ENCODE measurements around the gene OOSP2.

Gene OOSP2

GRCh38 chr11:60084631-60085273, 44.5 kb downstream of the OOSP2 start:
- Histone ChIP-seq H3K4me1 (ENCODE audit: control insufficient read depth in 1 of 2, insufficient read depth in 2 of 2, low read length in 2 of 2) (no peaks in the 10 kb centered on the region), H3K9me3 (ENCODE audit: insufficient read depth, low read depth, low read length) (no peaks in the 10 kb centered on the region), H3K9ac (ENCODE audit: low read length) (no peak overlapping the region), H3K4me2 (ENCODE audit: low read length) (no peak overlapping the region), H3K36me3 (ENCODE audit: control insufficient read depth in 1 of 2, insufficient read depth in 2 of 2, low read length in 2 of 2) (no peaks in the 10 kb centered on the region), H3K27ac (ENCODE audit: low read depth, low read length) (no peak overlapping the region), H3K18ac (ENCODE audit: low read length) (no peak overlapping the region), H3K79me1 (ENCODE audit: low read length) (no peaks in the 10 kb centered on the region), H2AK5ac (ENCODE audit: low read length) (no peak overlapping the region), H3K4me3 (ENCODE audit: low read depth, low read length) (no peak overlapping the region), H3K23ac (ENCODE audit: low read length) (no peak overlapping the region), H3K4ac (ENCODE audit: low read depth, low read length) (no peak overlapping the region), H4K12ac (ENCODE audit: low read depth, low read length) (no peak overlapping the region), H2AFZ (ENCODE audit: insufficient read depth, low read length, poor library complexity) (no peak overlapping the region), H3K27me3 (ENCODE audit: insufficient read depth, low read length) (no peaks in the 10 kb centered on the region), H2BK5ac (ENCODE audit: low read depth, low read length, poor library complexity) (no peak overlapping the region), H2BK120ac (ENCODE audit: insufficient read depth, low read length, poor library complexity) (no peak overlapping the region), H3K14ac (ENCODE audit: low read length) (no peak overlapping the region), H4K8ac (ENCODE audit: low read depth, low read length) (no peak overlapping the region), H4K91ac (ENCODE audit: low read depth, low read length) (no peak overlapping the region), H3K79me2 (ENCODE audit: control insufficient read depth, insufficient read depth, low read length, poor library complexity) (no peaks in the 10 kb centered on the region), H2BK12ac (ENCODE audit: low read length) (no peak overlapping the region)
- no peak for DNase-seq
- no CpG with 5 or more reads among the region's 3 CpGs for WGBS (ENCODE audit: extremely low coverage, insufficient coverage, insufficient read length)

- no CpG with 5 or more reads among the region's 2 CpGs for WGBS (ENCODE audit: extremely low coverage, insufficient coverage, insufficient read length)
Measured at GRCh38 chr11:60085909-60086308, 45.7 kb downstream of the OOSP2 start.

GRCh38 chr11:60087239-60087638, 47.0 kb downstream of the OOSP2 start:
- Histone ChIP-seq H3K4me3 (ENCODE audit: low read depth, low read length) (no peak overlapping the region), H2BK12ac (ENCODE audit: low read length) (no peak overlapping the region), H3K79me2 (ENCODE audit: control insufficient read depth, insufficient read depth, low read length, poor library complexity) (no peaks in the 10 kb centered on the region), H2AK5ac (ENCODE audit: low read length) (no peak overlapping the region), H3K4ac (ENCODE audit: low read depth, low read length) (no peak overlapping the region), H3K9me3 (ENCODE audit: insufficient read depth, low read depth, low read length) (no peaks in the 10 kb centered on the region), H3K4me2 (ENCODE audit: low read length) (no peak overlapping the region), H2AFZ (ENCODE audit: insufficient read depth, low read length, poor library complexity) (no peak overlapping the region), H3K27ac (ENCODE audit: low read depth, low read length) (no peak overlapping the region), H4K12ac (ENCODE audit: low read depth, low read length) (no peak overlapping the region), H3K4me1 (ENCODE audit: control insufficient read depth in 1 of 2, insufficient read depth in 2 of 2, low read length in 2 of 2) (no peaks in the 10 kb centered on the region), H3K14ac (ENCODE audit: low read length) (no peak overlapping the region), H3K23ac (ENCODE audit: low read length) (no peak overlapping the region), H4K91ac (ENCODE audit: low read depth, low read length) (no peak overlapping the region), H3K27me3 (ENCODE audit: insufficient read depth, low read length) (no peaks in the 10 kb centered on the region), H3K36me3 (ENCODE audit: control insufficient read depth in 1 of 2, insufficient read depth in 2 of 2, low read length in 2 of 2) (no peaks in the 10 kb centered on the region), H3K79me1 (ENCODE audit: low read length) (no peaks in the 10 kb centered on the region), H3K9ac (ENCODE audit: low read length) (no peak overlapping the region), H2BK120ac (ENCODE audit: insufficient read depth, low read length, poor library complexity) (no peak overlapping the region), H4K8ac (ENCODE audit: low read depth, low read length) (no peak overlapping the region), H2BK5ac (ENCODE audit: low read depth, low read length, poor library complexity) (no peak overlapping the region), H3K18ac (ENCODE audit: low read length) (no peak overlapping the region)
- WGBS (ENCODE audit: extremely low coverage, insufficient coverage, insufficient read length): no CpG with 5 or more reads among the region's 1 CpG
- DNase-seq: no peak

More at GRCh38 chr11:60085909-60086308, 45.7 kb downstream of the OOSP2 start:
- Histone ChIP-seq H3K4ac (ENCODE audit: low read depth, low read length) (no peak overlapping the region), H4K8ac (ENCODE audit: low read depth, low read length) (no peak overlapping the region), H3K14ac (ENCODE audit: low read length) (no peak overlapping the region), H3K36me3 (ENCODE audit: control insufficient read depth in 1 of 2, insufficient read depth in 2 of 2, low read length in 2 of 2) (no peaks in the 10 kb centered on the region), H2AK5ac (ENCODE audit: low read length) (no peak overlapping the region), H3K4me3 (ENCODE audit: low read depth, low read length) (no peak overlapping the region), H2AFZ (ENCODE audit: insufficient read depth, low read length, poor library complexity) (no peak overlapping the region), H3K4me1 (ENCODE audit: control insufficient read depth in 1 of 2, insufficient read depth in 2 of 2, low read length in 2 of 2) (no peaks in the 10 kb centered on the region), H3K27me3 (ENCODE audit: insufficient read depth, low read length) (no peaks in the 10 kb centered on the region), H3K27ac (ENCODE audit: low read depth, low read length) (no peak overlapping the region), H4K91ac (ENCODE audit: low read depth, low read length) (no peak overlapping the region), H3K79me1 (ENCODE audit: low read length) (no peaks in the 10 kb centered on the region), H3K9me3 (ENCODE audit: insufficient read depth, low read depth, low read length) (no peaks in the 10 kb centered on the region), H3K9ac (ENCODE audit: low read length) (no peak overlapping the region), H4K12ac (ENCODE audit: low read depth, low read length) (no peak overlapping the region), H3K4me2 (ENCODE audit: low read length) (no peak overlapping the region), H2BK120ac (ENCODE audit: insufficient read depth, low read length, poor library complexity) (no peak overlapping the region), H3K18ac (ENCODE audit: low read length) (no peak overlapping the region), H3K23ac (ENCODE audit: low read length) (no peak overlapping the region), H2BK5ac (ENCODE audit: low read depth, low read length, poor library complexity) (no peak overlapping the region), H3K79me2 (ENCODE audit: control insufficient read depth, insufficient read depth, low read length, poor library complexity) (no peaks in the 10 kb centered on the region), H2BK12ac (ENCODE audit: low read length) (no peak overlapping the region)
- DNase-seq: no peak

- no CpG with 5 or more reads among the region's 1 CpG for WGBS (ENCODE audit: extremely low coverage, insufficient coverage, insufficient read length)
- H3K27ac ChIP-seq (ENCODE audit: low read depth, low read length): no peak within 1 kb of the TSS
- H2BK120ac ChIP-seq (ENCODE audit: insufficient read depth, low read length, poor library complexity): no peak within 1 kb of the TSS
- no peak within 1 kb of the TSS for H3K23ac ChIP-seq (ENCODE audit: low read length)
- H2BK5ac ChIP-seq (ENCODE audit: low read depth, low read length, poor library complexity): no peak within 1 kb of the TSS
- no peaks in the 10 kb centered on the region for H3K79me1 ChIP-seq (ENCODE audit: low read length)
- H3K4me3 ChIP-seq (ENCODE audit: low read depth, low read length): no peak within 1 kb of the TSS
- no peaks in the 10 kb centered on the region for H3K9me3 ChIP-seq (ENCODE audit: insufficient read depth, low read depth, low read length)
- H2AFZ ChIP-seq (ENCODE audit: insufficient read depth, low read length, poor library complexity): no peak within 1 kb of the TSS
- H3K9ac ChIP-seq (ENCODE audit: low read length): no peak within 1 kb of the TSS
- no peak within 1 kb of the TSS for H3K18ac ChIP-seq (ENCODE audit: low read length)
- no peak within 1 kb of the TSS for H4K91ac ChIP-seq (ENCODE audit: low read depth, low read length)
- H2AK5ac ChIP-seq (ENCODE audit: low read length): no peak within 1 kb of the TSS
- no peak for DNase-seq
- H3K14ac ChIP-seq (ENCODE audit: low read length): no peak within 1 kb of the TSS
- H3K27me3 ChIP-seq (ENCODE audit: insufficient read depth, low read length): no peaks in the 10 kb centered on the region
- no peak within 1 kb of the TSS for H3K4me2 ChIP-seq (ENCODE audit: low read length)
- no peaks in the 10 kb centered on the region for H3K4me1 ChIP-seq (ENCODE audit: control insufficient read depth in 1 of 2, insufficient read depth in 2 of 2, low read length in 2 of 2)
- H3K79me2 ChIP-seq (ENCODE audit: control insufficient read depth, insufficient read depth, low read length, poor library complexity): no peaks in the 10 kb centered on the region
- H4K12ac ChIP-seq (ENCODE audit: low read depth, low read length): no peak within 1 kb of the TSS
- no peak within 1 kb of the TSS for H2BK12ac ChIP-seq (ENCODE audit: low read length)
- no peaks in the 10 kb centered on the region for H3K36me3 ChIP-seq (ENCODE audit: control insufficient read depth in 1 of 2, insufficient read depth in 2 of 2, low read length in 2 of 2)
- H3K4ac ChIP-seq (ENCODE audit: low read depth, low read length): no peak within 1 kb of the TSS
- H4K8ac ChIP-seq (ENCODE audit: low read depth, low read length): no peak within 1 kb of the TSS
Measured at GRCh38 chr11:60088364-60088763, 48.2 kb downstream of the OOSP2 start, which contains the start of gene MS4A2. Gene MS4A2 (plus strand): TSS chr11:60088664. CDS start chr11:60088766, 102 bp downstream.

All from trophoblast cell (in vitro differentiated cells and primary cell).